Body of pancreas (tissue), 4 donors: ENCODE data around the gene SLC17A2. TPM values are rescaled to one million over a fixed set of nuclear protein-coding genes. Genes with fewer than 3 reads are reported as not detected.

ENCODE experiments used
- ATAC-seq: fragments of 150-250 bp; one replicate; pipeline ENCODE4 v1.9.1; 2016
- DNase-seq, 4 donors: peaks; one replicate each; pipeline ENCODE4 v3.0.0-alpha.2; 2019
- H3K27ac ChIP-seq, 4 donors: fragments of 200-600 bp; sonication (generic); 1 replicate in 3 of 4; 2 replicates in 1 of 4; pipeline versions ENCODE4 v1.5.1 to v1.6.1; 2016 to 2019; ENCODE audit warnings: mild to moderate bottlenecking in 1 of 4, mixed read lengths in 1 of 4, moderate library complexity in 1 of 4
- H3K27me3 ChIP-seq, 2 donors: fragments of 200-600 bp; sonication (generic); one replicate each; pipeline ENCODE4 v1.6.0; 2016; ENCODE audit warnings: mild to moderate bottlenecking in 1 of 2
- H3K36me3 ChIP-seq, 2 donors: fragments of 200-600 bp; sonication (generic); replicated peaks in 1 of 2; 2 replicates each; pipeline ENCODE4 v1.5.1; 2016; ENCODE audit warnings: low read depth in 2 of 2; ENCODE audit not compliant: insufficient read depth in 1 of 2
- H3K4me1 ChIP-seq: fragments of 200-600 bp; sonication (generic); one replicate; pipeline ENCODE4 v1.6.0; 2016
- H3K4me3 ChIP-seq, 2 donors: fragments of 200-600 bp; sonication (generic); 1 replicate in 1 of 2; 2 replicates in 1 of 2; pipeline ENCODE4 v1.5.1; 2016 to 2019
- H3K9me3 ChIP-seq, 3 donors: fragments of 200-600 bp; sonication (generic); 1 replicate in 2 of 3; 2 replicates in 1 of 3; pipeline ENCODE4 v1.5.1; 2016
- POLR2A ChIP-seq, 3 donors: fragments of 450-650 bp; IDR thresholded peaks; one replicate each; pipeline ENCODE4 v1.6.1; 2016; ENCODE audit warnings: antibody characterized with exemption in 3 of 3, mild to moderate bottlenecking in 2 of 3
- WGBS, 2 donors: methylation state at CpG; one replicate each; pipeline ENCODE4 v1.1.5; 2017; 5-methylcytosine and 5-hydroxymethylcytosine counted together
- intact Hi-C: fragments of 100-400 bp; cut with DNase I; formaldehyde crosslinking; loops from one replicate; pipeline ENCODE4 v1.15.1; 2023
- total RNA-seq, 2 donors: library from RNA; depleted of rRNA; stranded (reverse); fragments of >200 nt; gene quantifications; one replicate each; pipeline ENCODE4 v1.1.0, GENCODE V29; 2016
- TF ChIP-seq, protein P1 (sequence below), 7 experiments: fragments of 450-650 bp in 4 of 7; fragments of 200-600 bp in 3 of 7; sonication (generic) in 3 of 7; IDR thresholded peaks; one replicate each; pipeline ENCODE4 v1.5.1; 2016 to 2019; ENCODE audit warnings: antibody characterized with exemption in 7 of 7

The SLC17A2 gene
- total RNA-seq, 2 donors from 2014 or later, result not detected

DNA sequence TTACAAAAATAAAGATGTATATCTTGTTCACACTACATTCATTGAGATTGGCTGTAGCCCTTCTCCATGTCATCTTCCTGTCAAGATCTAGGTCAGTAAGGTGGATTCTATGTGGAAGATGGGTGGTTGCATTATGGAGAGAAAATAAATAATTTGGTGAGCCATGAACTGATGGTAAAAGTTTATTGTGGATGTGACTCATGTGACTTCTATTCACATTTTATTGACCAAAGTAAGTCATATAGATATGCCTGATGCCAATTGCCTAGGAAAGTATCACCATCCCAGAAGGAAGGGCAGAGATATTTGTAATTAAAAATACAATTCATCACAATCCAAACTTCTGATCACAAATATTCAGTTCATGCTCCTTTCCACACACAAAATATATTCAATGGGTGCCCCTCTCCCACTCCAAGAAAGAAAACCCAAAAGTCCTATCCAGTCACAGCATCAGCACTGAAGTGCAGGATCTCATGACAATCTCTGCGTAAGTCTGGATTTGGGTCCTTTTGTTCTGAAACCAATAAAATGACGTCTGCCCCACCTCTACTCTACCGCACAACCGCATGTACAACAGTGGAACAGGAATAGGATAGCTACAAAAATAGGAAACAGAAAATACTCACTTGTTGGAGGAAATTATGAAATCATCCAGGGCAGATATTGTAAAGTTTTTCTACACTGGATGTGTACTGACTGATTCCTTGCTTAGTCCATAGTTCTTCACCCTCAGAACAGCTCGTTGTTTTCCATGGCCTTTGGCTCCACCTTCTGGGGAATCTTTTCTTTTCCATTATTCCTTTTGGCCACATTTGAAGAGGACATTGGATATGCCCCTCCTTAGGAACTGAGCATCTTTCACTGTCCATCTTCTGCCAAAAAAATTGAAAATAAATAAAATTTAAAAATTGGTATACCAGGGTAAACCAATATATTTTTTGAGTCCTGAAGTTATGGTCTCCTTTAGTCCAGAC is 40.3 kb downstream of the SLC17A2 start:
- intact Hi-C loops, result loop anchor here (5.0 kb wide), 1 partner anchor 338 kb away; no protein-coding TSS in a partner anchor
- Histone ChIP-seq H3K27me3 (no peaks in the 10 kb centered on the region), H3K9me3 (no peaks in the 10 kb centered on the region), H3K27ac (no peak overlapping the region), H3K4me1 (no peaks in the 10 kb centered on the region), H3K36me3 (no peaks in the 10 kb centered on the region), H3K4me3 (no peak overlapping the region)
- DNase-seq (peak; percentile 10 to 44 (median 20)), ATAC-seq (peak; percentile 69)
- WGBS, 2 donors, result 56 to 64% methylated on average over 5 of the region's 5 CpGs
- TF ChIP-seq, protein P1, sequence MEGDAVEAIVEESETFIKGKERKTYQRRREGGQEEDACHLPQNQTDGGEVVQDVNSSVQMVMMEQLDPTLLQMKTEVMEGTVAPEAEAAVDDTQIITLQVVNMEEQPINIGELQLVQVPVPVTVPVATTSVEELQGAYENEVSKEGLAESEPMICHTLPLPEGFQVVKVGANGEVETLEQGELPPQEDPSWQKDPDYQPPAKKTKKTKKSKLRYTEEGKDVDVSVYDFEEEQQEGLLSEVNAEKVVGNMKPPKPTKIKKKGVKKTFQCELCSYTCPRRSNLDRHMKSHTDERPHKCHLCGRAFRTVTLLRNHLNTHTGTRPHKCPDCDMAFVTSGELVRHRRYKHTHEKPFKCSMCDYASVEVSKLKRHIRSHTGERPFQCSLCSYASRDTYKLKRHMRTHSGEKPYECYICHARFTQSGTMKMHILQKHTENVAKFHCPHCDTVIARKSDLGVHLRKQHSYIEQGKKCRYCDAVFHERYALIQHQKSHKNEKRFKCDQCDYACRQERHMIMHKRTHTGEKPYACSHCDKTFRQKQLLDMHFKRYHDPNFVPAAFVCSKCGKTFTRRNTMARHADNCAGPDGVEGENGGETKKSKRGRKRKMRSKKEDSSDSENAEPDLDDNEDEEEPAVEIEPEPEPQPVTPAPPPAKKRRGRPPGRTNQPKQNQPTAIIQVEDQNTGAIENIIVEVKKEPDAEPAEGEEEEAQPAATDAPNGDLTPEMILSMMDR (IDR thresholded peaks at IDR 0.05), result peak; percentile 14 to 68 (median 58)
- no peak for TF ChIP-seq POLR2A (IDR thresholded peaks at IDR 0.05)

DNA sequence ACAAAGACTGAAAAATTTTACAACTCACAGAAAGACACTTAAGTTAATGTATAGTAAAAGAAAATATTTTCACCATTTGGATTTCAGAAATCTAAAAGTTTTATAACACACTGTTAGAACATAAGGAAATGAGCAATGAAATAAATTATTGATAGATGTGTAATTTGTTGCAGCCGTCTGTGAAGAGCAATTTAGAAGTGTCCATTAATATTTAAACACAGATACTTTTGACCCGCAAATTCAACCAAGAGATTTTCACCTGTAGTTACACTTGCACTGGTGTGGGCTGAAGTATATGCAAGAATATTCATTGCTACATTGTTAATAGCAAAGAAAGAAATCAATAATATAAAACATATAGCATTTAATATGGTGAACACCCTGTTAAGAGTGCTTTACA is 41.9 kb downstream of the SLC17A2 start:
- no peak overlapping the region for H3K27ac ChIP-seq
- DNase-seq (no peak), ATAC-seq (no peak)
- no peaks in the 10 kb centered on the region for H3K9me3 ChIP-seq
- no peak for TF ChIP-seq POLR2A (IDR thresholded peaks at IDR 0.05)
- TF ChIP-seq, protein P1 (IDR thresholded peaks at IDR 0.05), result no peak
- H3K4me3 ChIP-seq, result no peak overlapping the region
- 36 to 39% methylated on average over 2 of the region's 2 CpGs for WGBS, 2 donors
- intact Hi-C loops, result loop anchor here (5.0 kb wide), 1 partner anchor 336 kb away; no protein-coding TSS in a partner anchor
- no peaks in the 10 kb centered on the region for H3K27me3 ChIP-seq
- H3K36me3 ChIP-seq, result no peaks in the 10 kb centered on the region
- H3K4me1 ChIP-seq, result no peaks in the 10 kb centered on the region

- H3K27me3 ChIP-seq, result no peaks in the 10 kb centered on the region
- 85 to 93% methylated on average over 2 of the region's 2 CpGs for WGBS, 2 donors
- intact Hi-C loops, result loop anchor here (5.0 kb wide), 1 partner anchor 334 kb away; no protein-coding TSS in a partner anchor
- TF ChIP-seq, protein P1 (IDR thresholded peaks at IDR 0.05), result no peak
- no peak for TF ChIP-seq POLR2A (IDR thresholded peaks at IDR 0.05)
- ATAC-seq (no peak), DNase-seq (no peak)
- H3K4me1 ChIP-seq, result no peaks in the 10 kb centered on the region
- H3K36me3 ChIP-seq, result no peaks in the 10 kb centered on the region
- H3K27ac ChIP-seq, result no peak overlapping the region
- H3K9me3 ChIP-seq, result no peaks in the 10 kb centered on the region
- no peak overlapping the region for H3K4me3 ChIP-seq
Measured at GRCh38 chr6:25886066-25886465, 44.4 kb downstream of the SLC17A2 start.

DNA sequence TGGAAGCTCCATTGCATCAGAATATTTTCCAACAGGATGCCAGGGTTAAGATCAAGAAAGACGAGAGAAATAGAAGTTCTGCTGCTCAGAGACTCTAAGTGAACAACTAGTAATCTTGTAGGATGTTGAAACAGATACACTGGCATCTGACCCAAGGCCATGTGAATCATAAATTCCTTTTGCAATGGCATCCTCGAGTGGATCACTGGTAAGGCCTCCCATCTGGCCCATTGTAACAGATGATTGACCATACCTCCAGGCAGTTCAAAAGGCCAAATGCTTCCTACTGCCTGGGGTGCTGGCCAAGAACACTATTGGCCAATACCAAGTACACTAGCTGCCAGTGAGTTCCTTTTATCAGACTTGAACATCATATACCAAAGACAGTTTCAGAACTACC is 46.5 kb downstream of the SLC17A2 start:
- no peak for TF ChIP-seq POLR2A (IDR thresholded peaks at IDR 0.05)
- TF ChIP-seq, protein P1 (IDR thresholded peaks at IDR 0.05), result no peak
- Histone ChIP-seq H3K9me3 (no peaks in the 10 kb centered on the region), H3K4me3 (no peak overlapping the region), H3K27me3 (no peaks in the 10 kb centered on the region), H3K27ac (no peak overlapping the region), H3K4me1 (no peaks in the 10 kb centered on the region), H3K36me3 (no peaks in the 10 kb centered on the region)
- no peak for ATAC-seq
- 39 to 48% methylated on average over 2 of the region's 2 CpGs for WGBS, 2 donors
- intact Hi-C loops, result no loop called here
- DNase-seq, result peak in 2 of 4 donors; percentile 3 to 11
